Right ventricle myocardium inferior (tissue), 1 donor: ENCODE data around the gene NUDT13. TPM values are rescaled to one million over a fixed set of nuclear protein-coding genes. Genes with fewer than 3 reads are reported as not detected.

ENCODE experiments used
- ATAC-seq: fragments of 200-7000 bp; cut with Tn5 transposase; one replicate; pipeline ENCODE4 v1.9.1; 2020; ENCODE audit warnings: mild to moderate bottlenecking, moderate library complexity
- DNase-seq: peaks from one replicate; pipeline ENCODE4 v3.0.0; 2021; ENCODE audit errors: missing footprints
- intact Hi-C: fragments of 100-400 bp; cut with DNase I; formaldehyde crosslinking; loops from one replicate; pipeline ENCODE4 v1.11.0; 2022
- long read RNA-seq: library from polyadenylated mRNA; unstranded; transcript quantifications from one replicate; pipeline ENCODE4 v2.0.0, GENCODE V29; 2021
- total RNA-seq: library from RNA; stranded (reverse); fragmentation: NEBNext Ultra II Directional; extraction: Animal tissue kit (Norgen Biotek cat#: 25700); gene quantifications from one replicate; pipeline ENCODE4 v1.2.1, GENCODE V29; 2021
- donor health status: DM: no; HTN: yes; CAD: no; lungs with severe emphysema.

NUDT13 gene
- total RNA-seq, result 3.6 TPM
- long read RNA-seq, partial matches to known transcripts, result 0 of 2 reads
- long read RNA-seq, other reads (novel, unspliced or antisense), result 2 of 2 reads

- intact Hi-C loops, result loop anchor here (1.0 kb wide), 1 partner anchor 13 kb away; no protein-coding TSS in a partner anchor
- peak; percentile 97 for ATAC-seq
These were observed at the start of gene NUDT13 for GRCh38 chr10:73110345-73110849. Gene NUDT13 (plus strand): TSS chr10:73110455. CDS start chr10:73114366, 3,911 bp downstream.

GRCh38 chr10:73060738-73061635 lies 49.3 kb upstream of the NUDT13 start:
- peak; percentile 34 for ATAC-seq
- intact Hi-C loops, result no loop called here
- DNase-seq, result no peak

More at GRCh38 chr10:73110345-73110849, at the start of gene NUDT13:
- no peak for DNase-seq

- intact Hi-C loops, result no loop called here
- ATAC-seq (no peak), DNase-seq (no peak)
These were observed 48.5 kb upstream of the NUDT13 start for GRCh38 chr10:73061743-73062142.

GRCh38 chr10:73065441-73065840 lies 44.8 kb upstream of the NUDT13 start:
- intact Hi-C loops, result no loop called here
- no peak for ATAC-seq
- DNase-seq, result no peak

- intact Hi-C loops, result no loop called here
- DNase-seq, result no peak
- no peak for ATAC-seq
These were observed 36.6 kb upstream of the NUDT13 start for GRCh38 chr10:73073627-73074026.

- ATAC-seq (no peak), DNase-seq (no peak)
- intact Hi-C loops, result no loop called here
These were observed 34.4 kb upstream of the NUDT13 start for GRCh38 chr10:73075829-73076228.

GRCh38 chr10:73076360-73077183 lies 33.7 kb upstream of the NUDT13 start:
- DNase-seq (no peak), ATAC-seq (peak; percentile 88)
- intact Hi-C loops, result no loop called here

GRCh38 chr10:73079779-73080541 lies 30.3 kb upstream of the NUDT13 start:
- DNase-seq (no peak), ATAC-seq (no peak)
- intact Hi-C loops, result no loop called here

- intact Hi-C loops, result no loop called here
- peak; percentile 33 for ATAC-seq
These were observed 27.0 kb upstream of the NUDT13 start for GRCh38 chr10:73083221-73083620.

GRCh38 chr10:73084209-73084608 lies 26.0 kb upstream of the NUDT13 start:
- DNase-seq, result no peak
- intact Hi-C loops, result no loop called here
- no peak for ATAC-seq

More at GRCh38 chr10:73083221-73083620, 27.0 kb upstream of the NUDT13 start:
- DNase-seq, result no peak

- intact Hi-C loops, result no loop called here
- no peak for ATAC-seq
These were observed 23.4 kb upstream of the NUDT13 start for GRCh38 chr10:73086816-73087215.

GRCh38 chr10:73088304-73088703 lies 22.0 kb upstream of the NUDT13 start:
- DNase-seq, result no peak
- no peak for ATAC-seq
- intact Hi-C loops, result no loop called here

More at GRCh38 chr10:73086816-73087215, 23.4 kb upstream of the NUDT13 start:
- DNase-seq, result no peak

- intact Hi-C loops, result no loop called here
- DNase-seq (no peak), ATAC-seq (no peak)
These were observed 17.4 kb upstream of the NUDT13 start for GRCh38 chr10:73092830-73093229.

GRCh38 chr10:73093922-73094850 lies 16.1 kb upstream of the NUDT13 start:
- DNase-seq (no peak), ATAC-seq (no peak)
- intact Hi-C loops, result no loop called here

- DNase-seq (no peak), ATAC-seq (no peak)
- intact Hi-C loops, result loop anchor here (5.0 kb wide), 1 partner anchor 62 kb away; no protein-coding TSS in a partner anchor
These were observed 15.2 kb upstream of the NUDT13 start for GRCh38 chr10:73094986-73095480.

GRCh38 chr10:73095481-73096021 lies 14.7 kb upstream of the NUDT13 start:
- no peak for ATAC-seq
- intact Hi-C loops, result loop anchor here (2.0 to 5.0 kb wide), 2 partner anchors 23 to 62 kb away; no protein-coding TSS in a partner anchor

GRCh38 chr10:73096041-73096448 lies 14.2 kb upstream of the NUDT13 start:
- ATAC-seq, result peak; percentile 58
- intact Hi-C loops, result loop anchor here (2.0 to 5.0 kb wide), 2 partner anchors 23 to 61 kb away; no protein-coding TSS in a partner anchor
- peak; percentile 88 for DNase-seq

More at GRCh38 chr10:73095481-73096021, 14.7 kb upstream of the NUDT13 start:
- no peak for DNase-seq
